ENCODE data around the gene ADH1C. TPM values are rescaled to one million over a fixed set of nuclear protein-coding genes. Genes with fewer than 3 reads are reported as not detected.

The ADH1C gene
- total RNA-seq, 1 experiment from 2014 or later, result not detected

DNA sequence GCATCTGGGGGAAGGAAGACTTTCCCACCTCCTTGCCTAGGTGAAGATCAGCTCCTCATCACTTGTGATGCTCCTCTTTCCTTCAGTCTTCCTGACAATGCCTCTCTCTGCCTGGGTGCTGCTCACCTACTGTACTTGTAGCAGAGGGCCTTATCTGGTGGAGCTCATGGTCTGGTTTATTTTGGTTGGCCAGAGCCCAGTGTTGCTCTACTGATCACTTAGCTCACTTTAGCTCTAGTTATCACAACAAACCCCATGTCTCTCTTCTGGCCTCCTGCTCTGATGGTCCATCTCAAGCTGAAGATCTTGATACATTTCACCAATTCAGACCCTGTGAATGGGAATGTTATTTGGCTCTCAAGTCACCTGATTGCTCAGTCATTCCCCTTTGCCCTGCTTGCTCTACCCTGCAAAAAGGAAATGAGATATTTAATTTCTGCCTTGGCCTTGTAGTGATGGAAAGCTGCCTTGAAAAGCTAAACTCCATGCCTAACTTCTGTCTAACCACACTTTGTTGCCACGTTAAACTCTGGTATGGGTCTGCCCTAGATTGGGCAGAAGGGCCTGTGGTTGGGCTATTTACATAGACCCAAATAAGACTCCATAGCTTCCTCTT, 30.3 kb upstream of the ADH1C start:
- H2BK20ac ChIP-seq (ENCODE audit: low read depth, low read length, poor library complexity, severe bottlenecking), result no peak overlapping the region
- no peak overlapping the region for H3K56ac ChIP-seq (ENCODE audit: insufficient read length, low read depth, low read length)
- H2AK5ac ChIP-seq (ENCODE audit: insufficient read length, low read length), result no peak overlapping the region
- no peak overlapping the region for H2AFZ ChIP-seq (ENCODE audit: low read length)
- Mint-ChIP-seq H3K36me3 (ENCODE audit: insufficient read depth in 1 of 3, low read depth in 3 of 3) (no peaks in the 10 kb centered on the region), H3K27me3 (ENCODE audit: low read depth) (no peaks in the 10 kb centered on the region), H3K4me1 (no peaks in the 10 kb centered on the region; a peak in 1 of 4 replicates), H3K27ac (peak overlapping the region in 1 of 3 experiments; percentile 37; a peak in 1 of 7 replicates), H3K9me3 (no peaks in the 10 kb centered on the region), H3K4me3 (no peak overlapping the region)
- H3K4me2 ChIP-seq (ENCODE audit: insufficient read depth, insufficient read length, low read length), result no peak overlapping the region
- no peak overlapping the region for H3K4ac ChIP-seq (ENCODE audit: low read depth, low read length)
- no peaks in the 10 kb centered on the region for H3K79me1 ChIP-seq (ENCODE audit: insufficient read depth, low read depth, low read length, poor library complexity, severe bottlenecking)
- no peak overlapping the region for H3K27ac ChIP-seq (ENCODE audit: insufficient read length, low read depth, low read length)
- H3K9ac ChIP-seq (ENCODE audit: extremely low read depth, insufficient read length, low read length), result no peak overlapping the region
- H2BK120ac ChIP-seq (ENCODE audit: low read depth, low read length, poor library complexity, severe bottlenecking), result no peak overlapping the region
- no peaks in the 10 kb centered on the region for H3K79me2 ChIP-seq (ENCODE audit: insufficient read depth, low read length)
- H3K4me1 ChIP-seq (ENCODE audit: insufficient read depth, low read length), result no peaks in the 10 kb centered on the region
- H3K14ac ChIP-seq (ENCODE audit: insufficient read depth, low read length), result no peak overlapping the region
- TF ChIP-seq, protein P1, sequence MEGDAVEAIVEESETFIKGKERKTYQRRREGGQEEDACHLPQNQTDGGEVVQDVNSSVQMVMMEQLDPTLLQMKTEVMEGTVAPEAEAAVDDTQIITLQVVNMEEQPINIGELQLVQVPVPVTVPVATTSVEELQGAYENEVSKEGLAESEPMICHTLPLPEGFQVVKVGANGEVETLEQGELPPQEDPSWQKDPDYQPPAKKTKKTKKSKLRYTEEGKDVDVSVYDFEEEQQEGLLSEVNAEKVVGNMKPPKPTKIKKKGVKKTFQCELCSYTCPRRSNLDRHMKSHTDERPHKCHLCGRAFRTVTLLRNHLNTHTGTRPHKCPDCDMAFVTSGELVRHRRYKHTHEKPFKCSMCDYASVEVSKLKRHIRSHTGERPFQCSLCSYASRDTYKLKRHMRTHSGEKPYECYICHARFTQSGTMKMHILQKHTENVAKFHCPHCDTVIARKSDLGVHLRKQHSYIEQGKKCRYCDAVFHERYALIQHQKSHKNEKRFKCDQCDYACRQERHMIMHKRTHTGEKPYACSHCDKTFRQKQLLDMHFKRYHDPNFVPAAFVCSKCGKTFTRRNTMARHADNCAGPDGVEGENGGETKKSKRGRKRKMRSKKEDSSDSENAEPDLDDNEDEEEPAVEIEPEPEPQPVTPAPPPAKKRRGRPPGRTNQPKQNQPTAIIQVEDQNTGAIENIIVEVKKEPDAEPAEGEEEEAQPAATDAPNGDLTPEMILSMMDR (conservative IDR thresholded peaks at IDR 0.05), result no peak
- H4K5ac ChIP-seq (ENCODE audit: insufficient read length, low read depth, low read length), result no peak overlapping the region
- H3K27me3 ChIP-seq (ENCODE audit: insufficient read depth, low read length), result no peaks in the 10 kb centered on the region
- no peaks in the 10 kb centered on the region for H4K20me1 ChIP-seq (ENCODE audit: control insufficient read depth, insufficient read depth, insufficient read length)
- DNase-seq, result no peak
- H3K9me3 ChIP-seq (ENCODE audit: control insufficient read depth, low read depth, low read length), result no peaks in the 10 kb centered on the region
- no peak overlapping the region for H2BK15ac ChIP-seq (ENCODE audit: low read depth, low read length)
- H2BK5ac ChIP-seq (ENCODE audit: insufficient read length, low read length), result no peak overlapping the region
- H3K23me2 ChIP-seq (ENCODE audit: insufficient read length, low read depth, low read length, poor library complexity, severe bottlenecking), result no peaks in the 10 kb centered on the region
- no peak overlapping the region for H4K91ac ChIP-seq (ENCODE audit: insufficient read length, low read depth, low read length)
- H3K18ac ChIP-seq (ENCODE audit: insufficient read length, low read depth, low read length), result no peak overlapping the region
- H3T11ph ChIP-seq (ENCODE audit: low read length), result no peak overlapping the region
- no peak overlapping the region for H3K23ac ChIP-seq (ENCODE audit: insufficient read length, low read depth, low read length)
- no CpG with 5 or more reads among the region's 1 CpG for WGBS (ENCODE audit: extremely low coverage, insufficient read length, low lambda C conversion rate)
- H4K8ac ChIP-seq (replicated peaks; ENCODE audit: insufficient read length, low read depth, low read length), result no peak overlapping the region
- no peak overlapping the region for H2BK12ac ChIP-seq (ENCODE audit: insufficient read length, low read depth, low read length)
